ENCODE data around the gene PAPOLB. TPM values are rescaled to one million over a fixed set of nuclear protein-coding genes. Genes with fewer than 3 reads are reported as not detected.

Gene PAPOLB
- total RNA-seq, 1 experiment from 2014 or later = 0.13 TPM

- Histone ChIP-seq H3K23ac (ENCODE audit: insufficient read length, low read depth, low read length) (no peak overlapping the region), H2AK5ac (ENCODE audit: insufficient read length, low read length) (no peak overlapping the region), H2AFZ (ENCODE audit: low read length) (no peak overlapping the region), H3K4me2 (ENCODE audit: insufficient read depth, insufficient read length, low read length) (no peak overlapping the region), H3K9ac (ENCODE audit: extremely low read depth, insufficient read length, low read length) (no peak overlapping the region), H3K79me2 (ENCODE audit: insufficient read depth, low read length) (no peaks in the 10 kb centered on the region), H3K27me3 (ENCODE audit: insufficient read depth, low read length) (no peaks in the 10 kb centered on the region), H3K27ac (ENCODE audit: insufficient read length, low read depth, low read length) (no peak overlapping the region), H2BK5ac (ENCODE audit: insufficient read length, low read length) (no peak overlapping the region), H3K56ac (ENCODE audit: insufficient read length, low read depth, low read length) (no peak overlapping the region), H3K4ac (ENCODE audit: low read depth, low read length) (no peak overlapping the region), H3K9me3 (ENCODE audit: control insufficient read depth, low read depth, low read length) (no peaks in the 10 kb centered on the region), H2BK15ac (ENCODE audit: low read depth, low read length) (no peak overlapping the region), H2BK20ac (ENCODE audit: low read depth, low read length, poor library complexity, severe bottlenecking) (no peak overlapping the region), H2BK12ac (ENCODE audit: insufficient read length, low read depth, low read length) (no peak overlapping the region), H4K5ac (ENCODE audit: insufficient read length, low read depth, low read length) (no peak overlapping the region), H3K23me2 (ENCODE audit: insufficient read length, low read depth, low read length, poor library complexity, severe bottlenecking) (no peaks in the 10 kb centered on the region), H4K8ac (replicated peaks; ENCODE audit: insufficient read length, low read depth, low read length) (no peak overlapping the region), H2BK120ac (ENCODE audit: low read depth, low read length, poor library complexity, severe bottlenecking) (no peak overlapping the region), H4K20me1 (ENCODE audit: control insufficient read depth, insufficient read depth, insufficient read length) (no peaks in the 10 kb centered on the region), H3T11ph (ENCODE audit: low read length) (no peak overlapping the region), H3K79me1 (ENCODE audit: insufficient read depth, low read depth, low read length, poor library complexity, severe bottlenecking) (no peaks in the 10 kb centered on the region), H4K91ac (ENCODE audit: insufficient read length, low read depth, low read length) (no peak overlapping the region), H3K14ac (ENCODE audit: insufficient read depth, low read length) (no peak overlapping the region), H3K4me1 (ENCODE audit: insufficient read depth, low read length) (no peaks in the 10 kb centered on the region), H3K18ac (ENCODE audit: insufficient read length, low read depth, low read length) (no peak overlapping the region)
- Mint-ChIP-seq H3K4me3 (no peak overlapping the region), H3K36me3 (ENCODE audit: insufficient read depth in 1 of 3, low read depth in 3 of 3) (peaks cover 0 to 1% (median 0%) of the 10 kb centered on the region in 3 experiments; a peak in 2 of 7 replicates), H3K4me1 (peaks cover 9 to 20% of the 10 kb centered on the region in 2 experiments), H3K27ac (no peak overlapping the region), H3K27me3 (ENCODE audit: low read depth) (peaks cover 6% of the 10 kb centered on the region), H3K9me3 (peaks cover 2 to 4% of the 10 kb centered on the region in 2 experiments; a peak in 3 of 5 replicates)
- no peak for DNase-seq
- no CpG with 5 or more reads among the region's 5 CpGs for WGBS (ENCODE audit: extremely low coverage, insufficient read length, low lambda C conversion rate)
- TF ChIP-seq, protein P1, sequence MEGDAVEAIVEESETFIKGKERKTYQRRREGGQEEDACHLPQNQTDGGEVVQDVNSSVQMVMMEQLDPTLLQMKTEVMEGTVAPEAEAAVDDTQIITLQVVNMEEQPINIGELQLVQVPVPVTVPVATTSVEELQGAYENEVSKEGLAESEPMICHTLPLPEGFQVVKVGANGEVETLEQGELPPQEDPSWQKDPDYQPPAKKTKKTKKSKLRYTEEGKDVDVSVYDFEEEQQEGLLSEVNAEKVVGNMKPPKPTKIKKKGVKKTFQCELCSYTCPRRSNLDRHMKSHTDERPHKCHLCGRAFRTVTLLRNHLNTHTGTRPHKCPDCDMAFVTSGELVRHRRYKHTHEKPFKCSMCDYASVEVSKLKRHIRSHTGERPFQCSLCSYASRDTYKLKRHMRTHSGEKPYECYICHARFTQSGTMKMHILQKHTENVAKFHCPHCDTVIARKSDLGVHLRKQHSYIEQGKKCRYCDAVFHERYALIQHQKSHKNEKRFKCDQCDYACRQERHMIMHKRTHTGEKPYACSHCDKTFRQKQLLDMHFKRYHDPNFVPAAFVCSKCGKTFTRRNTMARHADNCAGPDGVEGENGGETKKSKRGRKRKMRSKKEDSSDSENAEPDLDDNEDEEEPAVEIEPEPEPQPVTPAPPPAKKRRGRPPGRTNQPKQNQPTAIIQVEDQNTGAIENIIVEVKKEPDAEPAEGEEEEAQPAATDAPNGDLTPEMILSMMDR (conservative IDR thresholded peaks at IDR 0.05) = no peak
Observed at GRCh38 chr7:4868493-4868892, 6.7 kb upstream of the PAPOLB start.

Data from H9 (cell line).